ENCODE data around the gene PRMT9. TPM values are rescaled to one million over a fixed set of nuclear protein-coding genes. Genes with fewer than 3 reads are reported as not detected.

Gene PRMT9
- total and polyA plus RNA-seq, 2 of the 13 experiments (the other 11 are each of a cell fraction or from before 2014, with no cell fraction given), result 4.0 to 9.7 TPM

GRCh38 chr4:147617173-147617840 is 66.7 kb downstream of the PRMT9 start, which contains the start of gene TMEM184C (continued):
- TF ChIP-seq TSC22D2 (CRISPR knock-in tag; IDR thresholded peaks at IDR 0.05; ENCODE audit: borderline replicate concordance) (no peak), GATA4 (IDR thresholded peaks at IDR 0.05; ENCODE audit: borderline replicate concordance, low read depth) (no peak; the same call in 1 of the 2 replicates), HMGXB4 (CRISPR knock-in tag; IDR thresholded peaks at IDR 0.05; ENCODE audit: borderline replicate concordance in 1 of 2, low read depth in 1 of 2) (peak; percentile 74 to 79), NPAS2 (CRISPR knock-in tag; IDR thresholded peaks at IDR 0.05; ENCODE audit: borderline replicate concordance) (no peak), POLR2A (IDR thresholded peaks at IDR 0.05; ENCODE audit: insufficient read depth in 1 of 2, low read depth in 2 of 2, low read length in 2 of 2) (peak; percentile 86 to 88), ZNF333 (CRISPR knock-in tag; IDR thresholded peaks at IDR 0.05; ENCODE audit: borderline replicate concordance) (peak; percentile 62; the same call in 1 of the 2 replicates), E2F2 (CRISPR knock-in tag; IDR thresholded peaks at IDR 0.05; ENCODE audit: borderline replicate concordance) (no peak), HCFC1 (IDR thresholded peaks at IDR 0.05; ENCODE audit: low read depth, low read length) (0 out of 2 replicates have a peak, but pooled peaks have one; percentile 20), ZBTB25 (CRISPR knock-in tag; IDR thresholded peaks at IDR 0.05) (peak; percentile 72; the same call in 1 of the 2 replicates), SAP130 (CRISPR knock-in tag; IDR thresholded peaks at IDR 0.05; ENCODE audit: low read depth) (peak; percentile 93), ZBTB10 (CRISPR knock-in tag; IDR thresholded peaks at IDR 0.05; ENCODE audit: borderline replicate concordance) (no peak), ZSCAN9 (CRISPR knock-in tag; IDR thresholded peaks at IDR 0.05; ENCODE audit: borderline replicate concordance) (0 out of 2 replicates have a peak, but pooled peaks have one; percentile 34), TEAD3 (CRISPR knock-in tag; optimal IDR thresholded peaks at IDR 0.05; ENCODE audit: borderline replicate concordance) (no peak), MEIS2 (CRISPR knock-in tag; IDR thresholded peaks at IDR 0.05) (0 out of 2 replicates have a peak, but pooled peaks have one; percentile 40), IRF2 (CRISPR knock-in tag; IDR thresholded peaks at IDR 0.05) (peak; percentile 32; the same call in 1 of the 2 replicates), KDM5B (CRISPR knock-in tag; IDR thresholded peaks at IDR 0.05; ENCODE audit: borderline replicate concordance) (peak; percentile 86; the same call in 1 of the 2 replicates), ZNF800 (CRISPR knock-in tag; IDR thresholded peaks at IDR 0.05) (0 out of 2 replicates have a peak, but pooled peaks have one; percentile 34), U2AF1 (optimal IDR thresholded peaks at IDR 0.05; ENCODE audit: low read depth, low read length) (no peak), ZNF547 (CRISPR knock-in tag; IDR thresholded peaks at IDR 0.05) (no peak; the same call in 1 of the 2 replicates), ZNF251 (CRISPR knock-in tag; IDR thresholded peaks at IDR 0.05) (no peak), ZNF446 (CRISPR knock-in tag; IDR thresholded peaks at IDR 0.05) (no peak)

Data from HepG2 (cell line).